HepG2 (cell line): ENCODE data around the gene CHDH. TPM values are rescaled to one million over a fixed set of nuclear protein-coding genes. Genes with fewer than 3 reads are reported as not detected.
A peak's percentile ranks its signal among the peaks of the same experiment; 100 is the strongest.

Experiments used
- NONO ChIP-seq, 2 experiments: fragments of 450-650 bp in 1 of 2; sonication (generic) in 1 of 2; formaldehyde crosslinking in 1 of 2; IDR thresholded peaks in 1 of 2; conservative IDR thresholded peaks in 1 of 2; 2 replicates each; pipeline versions ENCODE4 v1.6.1 to v1.8.0; 2017 to 2022; ENCODE audit warnings: mild to moderate bottlenecking in 1 of 2, missing genetic modification reagents in 1 of 2, moderate library complexity in 1 of 2
- ZNF430 ChIP-seq: sonication (generic); formaldehyde crosslinking; IDR thresholded peaks from 2 replicates; pipeline ENCODE4 v1.9.0; 2021; ENCODE audit warnings: mild to moderate bottlenecking, missing genetic modification reagents
- polyA plus RNA-seq, 8 experiments: library from polyadenylated mRNA; depleted of rRNA in 3 of 8; stranded (reverse) in 7 of 8; unstranded in 1 of 8; fragments of >200 nt; fragmentation: Illumina TruSeq in 4 of 8; extraction: Trizol in 4 of 8; gene quantifications; 2 replicates each; pipeline versions ENCODE4 v1.2.1 to v1.2.3, GENCODE V29; 2011 to 2016; ENCODE audit warnings: low read depth in 4 of 8, missing spikeins in 1 of 8, mixed read lengths in 1 of 8; ENCODE audit not compliant: insufficient read depth in 1 of 8
- total RNA-seq, 5 experiments: library from RNA; depleted of rRNA; stranded (reverse); fragments of >200 nt; fragmentation: Illumina TruSeq; extraction: Trizol; gene quantifications; 2 replicates each; pipeline ENCODE4 v1.2.3, GENCODE V29; 2016; ENCODE audit warnings: low read depth in 1 of 5
- TF ChIP-seq, protein P1 (sequence below): sonication (generic); formaldehyde crosslinking; IDR thresholded peaks from 2 replicates; pipeline ENCODE4 v1.4.0; 2020; ENCODE audit warnings: missing genetic modification reagents
- TF ChIP-seq, protein P2 (sequence below): sonication (generic); formaldehyde crosslinking; IDR thresholded peaks from 2 replicates; pipeline ENCODE4 v1.4.0; 2020; ENCODE audit warnings: mild to moderate bottlenecking, missing genetic modification reagents

CHDH gene
- total and polyA plus RNA-seq, 2 of the 13 experiments (the other 11 are each of a cell fraction or from before 2014, with no cell fraction given): 28.1 to 48.9 TPM

DNA sequence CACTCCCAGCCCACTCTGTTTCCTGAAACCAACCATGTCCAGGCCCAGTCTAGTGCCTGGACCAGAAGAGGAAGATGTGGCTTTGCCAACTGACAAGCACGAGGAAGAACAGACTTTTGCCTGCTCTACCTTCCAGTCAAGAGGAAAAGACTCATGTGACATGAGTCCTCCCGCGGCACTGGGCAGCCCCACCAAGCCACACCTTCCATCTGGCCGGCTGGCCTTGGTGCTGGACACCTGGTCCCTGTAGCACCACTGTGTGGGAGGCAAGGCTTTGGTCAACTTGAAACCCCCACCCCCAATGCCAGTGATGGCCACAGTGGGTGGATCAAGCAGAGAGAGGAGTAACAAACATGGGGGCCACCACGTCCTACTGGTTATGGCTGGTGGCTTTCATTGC, 12.5 kb downstream of the CHDH start (continued):
- TF ChIP-seq, protein P1, sequence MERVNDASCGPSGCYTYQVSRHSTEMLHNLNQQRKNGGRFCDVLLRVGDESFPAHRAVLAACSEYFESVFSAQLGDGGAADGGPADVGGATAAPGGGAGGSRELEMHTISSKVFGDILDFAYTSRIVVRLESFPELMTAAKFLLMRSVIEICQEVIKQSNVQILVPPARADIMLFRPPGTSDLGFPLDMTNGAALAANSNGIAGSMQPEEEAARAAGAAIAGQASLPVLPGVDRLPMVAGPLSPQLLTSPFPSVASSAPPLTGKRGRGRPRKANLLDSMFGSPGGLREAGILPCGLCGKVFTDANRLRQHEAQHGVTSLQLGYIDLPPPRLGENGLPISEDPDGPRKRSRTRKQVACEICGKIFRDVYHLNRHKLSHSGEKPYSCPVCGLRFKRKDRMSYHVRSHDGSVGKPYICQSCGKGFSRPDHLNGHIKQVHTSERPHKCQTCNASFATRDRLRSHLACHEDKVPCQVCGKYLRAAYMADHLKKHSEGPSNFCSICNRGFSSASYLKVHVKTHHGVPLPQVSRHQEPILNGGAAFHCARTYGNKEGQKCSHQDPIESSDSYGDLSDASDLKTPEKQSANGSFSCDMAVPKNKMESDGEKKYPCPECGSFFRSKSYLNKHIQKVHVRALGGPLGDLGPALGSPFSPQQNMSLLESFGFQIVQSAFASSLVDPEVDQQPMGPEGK (CRISPR knock-in tag): no peak
- TF ChIP-seq, protein P2, sequence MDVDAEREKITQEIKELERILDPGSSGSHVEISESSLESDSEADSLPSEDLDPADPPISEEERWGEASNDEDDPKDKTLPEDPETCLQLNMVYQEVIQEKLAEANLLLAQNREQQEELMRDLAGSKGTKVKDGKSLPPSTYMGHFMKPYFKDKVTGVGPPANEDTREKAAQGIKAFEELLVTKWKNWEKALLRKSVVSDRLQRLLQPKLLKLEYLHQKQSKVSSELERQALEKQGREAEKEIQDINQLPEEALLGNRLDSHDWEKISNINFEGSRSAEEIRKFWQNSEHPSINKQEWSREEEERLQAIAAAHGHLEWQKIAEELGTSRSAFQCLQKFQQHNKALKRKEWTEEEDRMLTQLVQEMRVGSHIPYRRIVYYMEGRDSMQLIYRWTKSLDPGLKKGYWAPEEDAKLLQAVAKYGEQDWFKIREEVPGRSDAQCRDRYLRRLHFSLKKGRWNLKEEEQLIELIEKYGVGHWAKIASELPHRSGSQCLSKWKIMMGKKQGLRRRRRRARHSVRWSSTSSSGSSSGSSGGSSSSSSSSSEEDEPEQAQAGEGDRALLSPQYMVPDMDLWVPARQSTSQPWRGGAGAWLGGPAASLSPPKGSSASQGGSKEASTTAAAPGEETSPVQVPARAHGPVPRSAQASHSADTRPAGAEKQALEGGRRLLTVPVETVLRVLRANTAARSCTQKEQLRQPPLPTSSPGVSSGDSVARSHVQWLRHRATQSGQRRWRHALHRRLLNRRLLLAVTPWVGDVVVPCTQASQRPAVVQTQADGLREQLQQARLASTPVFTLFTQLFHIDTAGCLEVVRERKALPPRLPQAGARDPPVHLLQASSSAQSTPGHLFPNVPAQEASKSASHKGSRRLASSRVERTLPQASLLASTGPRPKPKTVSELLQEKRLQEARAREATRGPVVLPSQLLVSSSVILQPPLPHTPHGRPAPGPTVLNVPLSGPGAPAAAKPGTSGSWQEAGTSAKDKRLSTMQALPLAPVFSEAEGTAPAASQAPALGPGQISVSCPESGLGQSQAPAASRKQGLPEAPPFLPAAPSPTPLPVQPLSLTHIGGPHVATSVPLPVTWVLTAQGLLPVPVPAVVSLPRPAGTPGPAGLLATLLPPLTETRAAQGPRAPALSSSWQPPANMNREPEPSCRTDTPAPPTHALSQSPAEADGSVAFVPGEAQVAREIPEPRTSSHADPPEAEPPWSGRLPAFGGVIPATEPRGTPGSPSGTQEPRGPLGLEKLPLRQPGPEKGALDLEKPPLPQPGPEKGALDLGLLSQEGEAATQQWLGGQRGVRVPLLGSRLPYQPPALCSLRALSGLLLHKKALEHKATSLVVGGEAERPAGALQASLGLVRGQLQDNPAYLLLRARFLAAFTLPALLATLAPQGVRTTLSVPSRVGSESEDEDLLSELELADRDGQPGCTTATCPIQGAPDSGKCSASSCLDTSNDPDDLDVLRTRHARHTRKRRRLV (CRISPR knock-in tag): no peak
- TF ChIP-seq NONO (IDR thresholded peaks at IDR 0.05) (no peak), NONO (CRISPR knock-in tag; conservative IDR thresholded peaks at IDR 0.05) (0 out of 2 replicates have a peak, but pooled peaks have one; percentile 14), ZNF430 (CRISPR knock-in tag) (no peak)
